H9 (cell line): ENCODE measurements around the gene AP1AR. TPM values are rescaled to one million over a fixed set of nuclear protein-coding genes. Genes with fewer than 3 reads are reported as not detected.

Experiments used
- DNase-seq: peaks from one replicate; pipeline ENCODE4 v3.0.0-alpha.2; 2017
- H2AFZ ChIP-seq: one replicate; pipeline ENCODE4 v1.6.1; 2013; ENCODE audit warnings: mild to moderate bottlenecking, low read length, control low read depth, moderate library complexity
- H2AK5ac ChIP-seq: 2 replicates; pipeline ENCODE4 v1.6.1; 2013; ENCODE audit warnings: low read length, control low read depth, mixed read lengths; ENCODE audit not compliant: insufficient read length
- H2BK120ac ChIP-seq: one replicate; pipeline ENCODE4 v1.6.1; 2013; ENCODE audit warnings: low read depth, mild to moderate bottlenecking, low read length, control low read depth, inconsistent platforms; ENCODE audit not compliant: poor library complexity, severe bottlenecking
- H2BK12ac ChIP-seq: 2 replicates; pipeline ENCODE4 v1.6.1; 2013; ENCODE audit warnings: low read length, control low read depth, mixed read lengths, low read depth; ENCODE audit not compliant: insufficient read length
- H2BK15ac ChIP-seq: 2 replicates; pipeline ENCODE4 v1.6.1; 2013; ENCODE audit warnings: low read depth, low read length, control low read depth
- H2BK20ac ChIP-seq: one replicate; pipeline ENCODE4 v1.6.1; 2013; ENCODE audit warnings: low read depth, mild to moderate bottlenecking, low read length, control low read depth, inconsistent platforms; ENCODE audit not compliant: poor library complexity, severe bottlenecking
- H2BK5ac ChIP-seq: 2 replicates; pipeline ENCODE4 v1.6.1; 2013; ENCODE audit warnings: low read length, control low read depth, mixed read lengths; ENCODE audit not compliant: insufficient read length
- H3K14ac ChIP-seq: 2 replicates; pipeline ENCODE4 v1.6.1; 2013; ENCODE audit warnings: low read length, control low read depth; ENCODE audit not compliant: insufficient read depth
- H3K18ac ChIP-seq: 2 replicates; pipeline ENCODE4 v1.6.1; 2013; ENCODE audit warnings: low read depth, mild to moderate bottlenecking, mixed read lengths, low read length, control low read depth; ENCODE audit not compliant: insufficient read length
- H3K23ac ChIP-seq: 2 replicates; pipeline ENCODE4 v1.6.1; 2013; ENCODE audit warnings: low read length, control low read depth, mixed read lengths, low read depth; ENCODE audit not compliant: insufficient read length
- H3K23me2 ChIP-seq: 2 replicates; pipeline ENCODE4 v1.6.1; 2013; ENCODE audit warnings: low read depth, mild to moderate bottlenecking, mixed read lengths, low read length, control low read depth; ENCODE audit not compliant: insufficient read length, poor library complexity, severe bottlenecking
- H3K27ac ChIP-seq: 2 replicates; pipeline ENCODE4 v1.5.1; 2013; ENCODE audit warnings: low read length, control low read depth, mixed read lengths, low read depth; ENCODE audit not compliant: insufficient read length
- H3K27me3 ChIP-seq: 2 replicates; pipeline ENCODE4 v1.6.1; 2013; ENCODE audit warnings: low read length, control low read depth, inconsistent platforms; ENCODE audit not compliant: insufficient read depth
- H3K4ac ChIP-seq: 2 replicates; pipeline ENCODE4 v1.6.1; 2013; ENCODE audit warnings: low read depth, mild to moderate bottlenecking, control low read depth, inconsistent platforms, low read length, moderate library complexity
- H3K4me1 ChIP-seq: 2 replicates; pipeline ENCODE4 v1.6.1; 2013; ENCODE audit warnings: low read length, control low read depth, inconsistent platforms; ENCODE audit not compliant: insufficient read depth
- H3K4me2 ChIP-seq: 2 replicates; pipeline ENCODE4 v1.6.1; 2013; ENCODE audit warnings: low read length, control low read depth, mixed read lengths; ENCODE audit not compliant: insufficient read length, insufficient read depth
- H3K56ac ChIP-seq: 2 replicates; pipeline ENCODE4 v1.6.1; 2013; ENCODE audit warnings: low read depth, mild to moderate bottlenecking, mixed read lengths, low read length, control low read depth; ENCODE audit not compliant: insufficient read length
- H3K79me1 ChIP-seq: 2 replicates; pipeline ENCODE4 v1.6.1; 2013; ENCODE audit warnings: low read depth, mild to moderate bottlenecking, moderate library complexity, low read length, control low read depth, inconsistent platforms; ENCODE audit not compliant: insufficient read depth, poor library complexity, severe bottlenecking
- H3K79me2 ChIP-seq: 2 replicates; pipeline ENCODE4 v1.6.1; 2013; ENCODE audit warnings: low read length, control low read depth, inconsistent platforms; ENCODE audit not compliant: insufficient read depth
- H3K9ac ChIP-seq: 2 replicates; pipeline ENCODE4 v1.6.1; 2013; ENCODE audit warnings: low read length, control low read depth, mixed read lengths; ENCODE audit not compliant: insufficient read length; ENCODE audit errors: extremely low read depth
- H3K9me3 ChIP-seq: one replicate; pipeline ENCODE4 v1.6.1; 2013; ENCODE audit warnings: low read depth, low read length, inconsistent platforms; ENCODE audit not compliant: control insufficient read depth
- H3T11ph ChIP-seq: one replicate; pipeline ENCODE4 v1.6.1; 2013; ENCODE audit warnings: mild to moderate bottlenecking, low read length, control low read depth, inconsistent platforms
- H4K20me1 ChIP-seq: one replicate; pipeline ENCODE4 v1.6.1; 2013; ENCODE audit not compliant: control insufficient read depth, insufficient read length, insufficient read depth
- H4K5ac ChIP-seq: 2 replicates; pipeline ENCODE4 v1.6.1; 2013; ENCODE audit warnings: low read depth, mild to moderate bottlenecking, mixed read lengths, low read length, control low read depth; ENCODE audit not compliant: insufficient read length
- H4K8ac ChIP-seq: replicated peaks from 2 replicates; pipeline ENCODE4 v1.6.1; 2013; ENCODE audit warnings: low read length, control low read depth, mixed read lengths, low read depth; ENCODE audit not compliant: insufficient read length
- H4K91ac ChIP-seq: 2 replicates; pipeline ENCODE4 v1.6.1; 2013; ENCODE audit warnings: low read depth, mild to moderate bottlenecking, moderate library complexity, mixed read lengths, low read length, control low read depth; ENCODE audit not compliant: insufficient read length
- H3K27ac Mint-ChIP-seq, 3 experiments: 2 replicates in 2 of 3; 3 replicates in 1 of 3; pipeline ENCODE4 v1.8.0; 2020 to 2021; ENCODE audit warnings: mixed read lengths in 3 of 3, mild to moderate bottlenecking in 1 of 3, moderate library complexity in 1 of 3
- H3K27me3 Mint-ChIP-seq: 2 replicates; pipeline ENCODE4 v1.8.0; 2021; ENCODE audit warnings: low read depth, mild to moderate bottlenecking, moderate library complexity, mixed read lengths
- H3K36me3 Mint-ChIP-seq, 3 experiments: 2 replicates in 2 of 3; 3 replicates in 1 of 3; pipeline ENCODE4 v1.8.0; 2020 to 2021; ENCODE audit warnings: low read depth in 3 of 3, mixed read lengths in 3 of 3; ENCODE audit not compliant: insufficient read depth in 1 of 3
- H3K4me1 Mint-ChIP-seq, 2 experiments: 2 replicates each; pipeline ENCODE4 v1.8.0; 2020; ENCODE audit warnings: mixed read lengths in 2 of 2
- H3K4me3 Mint-ChIP-seq, 2 experiments: 2 replicates in 1 of 2; 3 replicates in 1 of 2; pipeline ENCODE4 v1.8.0; 2020 to 2021; ENCODE audit warnings: mild to moderate bottlenecking in 2 of 2, mixed read lengths in 2 of 2, moderate library complexity in 1 of 2
- H3K9me3 Mint-ChIP-seq, 2 experiments: 2 replicates in 1 of 2; 3 replicates in 1 of 2; pipeline ENCODE4 v1.8.0; 2020; ENCODE audit warnings: mild to moderate bottlenecking in 2 of 2, mixed read lengths in 2 of 2, moderate library complexity in 1 of 2
- CTCF ChIP-seq: fragments of 200-600 bp; sonication (generic); conservative IDR thresholded peaks from 3 replicates; pipeline ENCODE4 v1.8.0; 2021; ENCODE audit warnings: antibody characterized with exemption, mild to moderate bottlenecking
- WGBS: extraction: QIAGEN DNeasy Blood & Tissue Kit; methylation state at CpG from one replicate; pipeline ENCODE4 v1.1.7; 2013; ENCODE audit warnings: missing lambda C conversion rate, low lambda C conversion rate, mixed read lengths; ENCODE audit not compliant: insufficient read length; ENCODE audit errors: extremely low coverage; 5-methylcytosine and 5-hydroxymethylcytosine counted together
- total RNA-seq: library from RNA; stranded (reverse); gene quantifications from 2 replicates; pipeline ENCODE4 v1.2.1, GENCODE V29; 2021

The AP1AR gene
- total RNA-seq, 1 experiment from 2014 or later, result 24.2 TPM

DNA sequence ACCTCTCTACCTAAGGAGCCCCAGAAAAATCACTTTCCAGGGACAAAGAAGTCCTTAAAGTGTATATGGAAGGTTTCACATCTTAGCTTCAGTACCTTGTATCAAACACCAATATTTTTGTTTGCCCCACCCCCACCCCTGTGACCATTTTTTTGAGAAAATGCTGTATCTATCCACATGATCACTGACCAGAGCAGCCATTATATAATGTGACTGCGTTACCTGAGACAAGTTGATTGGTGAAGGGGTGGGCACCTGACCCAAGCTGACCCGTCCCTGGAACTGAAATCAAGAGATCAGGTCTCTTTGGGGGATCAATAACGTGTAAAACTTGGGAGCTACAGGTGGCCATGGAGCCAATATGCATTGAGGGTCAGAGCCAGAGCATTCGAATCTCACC is 43.4 kb downstream of the AP1AR start:
- no peak overlapping the region for H2BK15ac ChIP-seq
- H2AFZ ChIP-seq, result no peak overlapping the region
- Mint-ChIP-seq H3K4me1 (peaks cover 20 to 22% of the 10 kb centered on the region in 2 experiments), H3K27ac (no peak overlapping the region), H3K9me3 (peaks cover 4 to 8% of the 10 kb centered on the region in 2 experiments; a peak in 4 of 5 replicates), H3K27me3 (no peaks in the 10 kb centered on the region), H3K36me3 (peaks cover 9 to 14% (median 11%) of the 10 kb centered on the region in 3 experiments; a peak in 5 of 7 replicates), H3K4me3 (no peak overlapping the region)
- H2BK120ac ChIP-seq, result no peak overlapping the region
- H4K5ac ChIP-seq, result no peak overlapping the region
- H2BK20ac ChIP-seq, result no peak overlapping the region
- H3K4me2 ChIP-seq, result no peak overlapping the region
- H3K18ac ChIP-seq, result no peak overlapping the region
- H4K20me1 ChIP-seq, result no peaks in the 10 kb centered on the region
- H3K4ac ChIP-seq, result no peak overlapping the region
- H3K27me3 ChIP-seq, result no peaks in the 10 kb centered on the region
- no peaks in the 10 kb centered on the region for H3K9me3 ChIP-seq
- peaks cover 5% of the 10 kb centered on the region; the same call in 1 of the 2 replicates for H3K4me1 ChIP-seq
- no peak overlapping the region for H3K9ac ChIP-seq
- H2AK5ac ChIP-seq, result no peak overlapping the region
- no peak overlapping the region for H4K91ac ChIP-seq
- H3K56ac ChIP-seq, result no peak overlapping the region
- no peak overlapping the region for H2BK5ac ChIP-seq
- no peak overlapping the region for H3K27ac ChIP-seq
- H2BK12ac ChIP-seq, result no peak overlapping the region
- WGBS, result no CpG with 5 or more reads among the region's 4 CpGs
- H4K8ac ChIP-seq, result no peak overlapping the region
- no peaks in the 10 kb centered on the region for H3K23me2 ChIP-seq
- no peak overlapping the region for H3T11ph ChIP-seq
- TF ChIP-seq CTCF, result no peak
- no peak overlapping the region for H3K14ac ChIP-seq
- H3K23ac ChIP-seq, result no peak overlapping the region
- DNase-seq, result no peak
- H3K79me2 ChIP-seq, result no peaks in the 10 kb centered on the region
- no peaks in the 10 kb centered on the region for H3K79me1 ChIP-seq
